WTC11 (cell line): Measurements from ENCODE around the gene ZNF584.

Experiments used
- SMAD3 ChIP-seq: sonication (generic); formaldehyde crosslinking; IDR thresholded peaks from 2 replicates; pipeline ENCODE4 v1.8.0; 2022; ENCODE audit warnings: missing genetic modification reagents, mild to moderate bottlenecking, borderline replicate concordance
- TEAD4 ChIP-seq: sonication (generic); formaldehyde crosslinking; IDR thresholded peaks from 2 replicates; pipeline ENCODE4 v1.8.0; 2022; ENCODE audit warnings: mild to moderate bottlenecking, missing genetic modification reagents
- ZNF317 ChIP-seq: sonication (generic); formaldehyde crosslinking; IDR thresholded peaks from 2 replicates; pipeline ENCODE4 v1.8.1; 2023; ENCODE audit warnings: low read depth, mild to moderate bottlenecking, moderate library complexity, missing genetic modification reagents, borderline replicate concordance
- TF ChIP-seq, protein P1 (sequence below): sonication (generic); formaldehyde crosslinking; IDR thresholded peaks from 2 replicates; pipeline ENCODE4 v1.8.0; 2022; ENCODE audit warnings: mild to moderate bottlenecking, missing genetic modification reagents
- TF ChIP-seq, protein P2 (sequence below): sonication (generic); formaldehyde crosslinking; IDR thresholded peaks from 2 replicates; pipeline ENCODE4 v1.8.0; 2022; ENCODE audit warnings: mild to moderate bottlenecking, missing genetic modification reagents
- TF ChIP-seq, protein P3 (sequence below): fragments of 200-600 bp; IDR thresholded peaks from 2 replicates; pipeline ENCODE4 v1.8.0; 2022; ENCODE audit warnings: antibody characterized with exemption
- TF ChIP-seq, protein P4 (sequence below): sonication (generic); formaldehyde crosslinking; IDR thresholded peaks from 2 replicates; pipeline ENCODE4 v1.8.1; 2022; ENCODE audit warnings: low read depth, missing genetic modification reagents, borderline replicate concordance
- TF ChIP-seq, protein P5 (sequence below): sonication (generic); formaldehyde crosslinking; IDR thresholded peaks from 2 replicates; pipeline ENCODE4 v1.8.1; 2022; ENCODE audit warnings: mild to moderate bottlenecking, moderate library complexity, missing genetic modification reagents
- TF ChIP-seq, protein P6 (sequence below): sonication (generic); formaldehyde crosslinking; IDR thresholded peaks from 2 replicates; pipeline ENCODE4 v1.8.1; 2023; ENCODE audit warnings: mild to moderate bottlenecking, moderate library complexity, missing genetic modification reagents

DNA sequence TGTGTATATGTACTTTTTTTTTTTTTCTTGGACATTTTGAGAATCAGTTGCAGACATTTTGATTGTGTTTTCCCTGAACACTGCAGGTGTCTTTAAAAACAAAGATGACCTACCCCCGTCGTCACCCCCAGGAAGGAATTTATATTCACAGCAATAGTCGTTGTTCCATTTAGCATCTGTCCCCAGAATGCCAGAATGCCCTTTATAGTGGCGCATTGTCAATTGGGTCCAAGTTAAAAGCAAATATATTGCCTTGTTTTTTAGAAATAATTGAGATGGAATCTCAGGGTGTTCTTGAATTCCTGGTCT, 14.8 kb upstream of the ZNF584 start:
- no peak for TF ChIP-seq SMAD3
- TF ChIP-seq, protein P1, sequence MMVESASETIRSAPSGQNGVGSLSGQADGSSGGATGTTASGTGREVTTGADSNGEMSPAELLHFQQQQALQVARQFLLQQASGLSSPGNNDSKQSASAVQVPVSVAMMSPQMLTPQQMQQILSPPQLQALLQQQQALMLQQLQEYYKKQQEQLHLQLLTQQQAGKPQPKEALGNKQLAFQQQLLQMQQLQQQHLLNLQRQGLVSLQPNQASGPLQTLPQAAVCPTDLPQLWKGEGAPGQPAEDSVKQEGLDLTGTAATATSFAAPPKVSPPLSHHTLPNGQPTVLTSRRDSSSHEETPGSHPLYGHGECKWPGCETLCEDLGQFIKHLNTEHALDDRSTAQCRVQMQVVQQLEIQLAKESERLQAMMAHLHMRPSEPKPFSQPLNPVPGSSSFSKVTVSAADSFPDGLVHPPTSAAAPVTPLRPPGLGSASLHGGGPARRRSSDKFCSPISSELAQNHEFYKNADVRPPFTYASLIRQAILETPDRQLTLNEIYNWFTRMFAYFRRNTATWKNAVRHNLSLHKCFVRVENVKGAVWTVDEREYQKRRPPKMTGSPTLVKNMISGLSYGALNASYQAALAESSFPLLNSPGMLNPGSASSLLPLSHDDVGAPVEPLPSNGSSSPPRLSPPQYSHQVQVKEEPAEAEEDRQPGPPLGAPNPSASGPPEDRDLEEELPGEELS = no peak
- TF ChIP-seq, protein P2, sequence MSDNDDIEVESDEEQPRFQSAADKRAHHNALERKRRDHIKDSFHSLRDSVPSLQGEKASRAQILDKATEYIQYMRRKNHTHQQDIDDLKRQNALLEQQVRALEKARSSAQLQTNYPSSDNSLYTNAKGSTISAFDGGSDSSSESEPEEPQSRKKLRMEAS (CRISPR knock-in tag) = no peak
- TF ChIP-seq, protein P3, sequence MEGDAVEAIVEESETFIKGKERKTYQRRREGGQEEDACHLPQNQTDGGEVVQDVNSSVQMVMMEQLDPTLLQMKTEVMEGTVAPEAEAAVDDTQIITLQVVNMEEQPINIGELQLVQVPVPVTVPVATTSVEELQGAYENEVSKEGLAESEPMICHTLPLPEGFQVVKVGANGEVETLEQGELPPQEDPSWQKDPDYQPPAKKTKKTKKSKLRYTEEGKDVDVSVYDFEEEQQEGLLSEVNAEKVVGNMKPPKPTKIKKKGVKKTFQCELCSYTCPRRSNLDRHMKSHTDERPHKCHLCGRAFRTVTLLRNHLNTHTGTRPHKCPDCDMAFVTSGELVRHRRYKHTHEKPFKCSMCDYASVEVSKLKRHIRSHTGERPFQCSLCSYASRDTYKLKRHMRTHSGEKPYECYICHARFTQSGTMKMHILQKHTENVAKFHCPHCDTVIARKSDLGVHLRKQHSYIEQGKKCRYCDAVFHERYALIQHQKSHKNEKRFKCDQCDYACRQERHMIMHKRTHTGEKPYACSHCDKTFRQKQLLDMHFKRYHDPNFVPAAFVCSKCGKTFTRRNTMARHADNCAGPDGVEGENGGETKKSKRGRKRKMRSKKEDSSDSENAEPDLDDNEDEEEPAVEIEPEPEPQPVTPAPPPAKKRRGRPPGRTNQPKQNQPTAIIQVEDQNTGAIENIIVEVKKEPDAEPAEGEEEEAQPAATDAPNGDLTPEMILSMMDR = no peak
- TF ChIP-seq, protein P4, sequence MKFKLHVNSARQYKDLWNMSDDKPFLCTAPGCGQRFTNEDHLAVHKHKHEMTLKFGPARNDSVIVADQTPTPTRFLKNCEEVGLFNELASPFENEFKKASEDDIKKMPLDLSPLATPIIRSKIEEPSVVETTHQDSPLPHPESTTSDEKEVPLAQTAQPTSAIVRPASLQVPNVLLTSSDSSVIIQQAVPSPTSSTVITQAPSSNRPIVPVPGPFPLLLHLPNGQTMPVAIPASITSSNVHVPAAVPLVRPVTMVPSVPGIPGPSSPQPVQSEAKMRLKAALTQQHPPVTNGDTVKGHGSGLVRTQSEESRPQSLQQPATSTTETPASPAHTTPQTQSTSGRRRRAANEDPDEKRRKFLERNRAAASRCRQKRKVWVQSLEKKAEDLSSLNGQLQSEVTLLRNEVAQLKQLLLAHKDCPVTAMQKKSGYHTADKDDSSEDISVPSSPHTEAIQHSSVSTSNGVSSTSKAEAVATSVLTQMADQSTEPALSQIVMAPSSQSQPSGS = no peak
- TF ChIP-seq, protein P5, sequence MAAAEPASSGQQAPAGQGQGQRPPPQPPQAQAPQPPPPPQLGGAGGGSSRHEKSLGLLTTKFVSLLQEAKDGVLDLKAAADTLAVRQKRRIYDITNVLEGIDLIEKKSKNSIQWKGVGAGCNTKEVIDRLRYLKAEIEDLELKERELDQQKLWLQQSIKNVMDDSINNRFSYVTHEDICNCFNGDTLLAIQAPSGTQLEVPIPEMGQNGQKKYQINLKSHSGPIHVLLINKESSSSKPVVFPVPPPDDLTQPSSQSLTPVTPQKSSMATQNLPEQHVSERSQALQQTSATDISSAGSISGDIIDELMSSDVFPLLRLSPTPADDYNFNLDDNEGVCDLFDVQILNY (CRISPR knock-in tag) = no peak
- TF ChIP-seq, protein P6, sequence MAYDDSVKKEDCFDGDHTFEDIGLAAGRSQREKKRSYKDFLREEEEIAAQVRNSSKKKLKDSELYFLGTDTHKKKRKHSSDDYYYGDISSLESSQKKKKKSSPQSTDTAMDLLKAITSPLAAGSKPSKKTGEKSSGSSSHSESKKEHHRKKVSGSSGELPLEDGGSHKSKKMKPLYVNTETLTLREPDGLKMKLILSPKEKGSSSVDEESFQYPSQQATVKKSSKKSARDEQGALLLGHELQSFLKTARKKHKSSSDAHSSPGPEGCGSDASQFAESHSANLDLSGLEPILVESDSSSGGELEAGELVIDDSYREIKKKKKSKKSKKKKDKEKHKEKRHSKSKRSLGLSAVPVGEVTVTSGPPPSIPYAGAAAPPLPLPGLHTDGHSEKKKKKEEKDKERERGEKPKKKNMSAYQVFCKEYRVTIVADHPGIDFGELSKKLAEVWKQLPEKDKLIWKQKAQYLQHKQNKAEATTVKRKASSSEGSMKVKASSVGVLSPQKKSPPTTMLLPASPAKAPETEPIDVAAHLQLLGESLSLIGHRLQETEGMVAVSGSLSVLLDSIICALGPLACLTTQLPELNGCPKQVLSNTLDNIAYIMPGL (CRISPR knock-in tag) = no peak
- TF ChIP-seq ZNF317 = no peak
- no peak for TF ChIP-seq TEAD4 (CRISPR knock-in tag)
